Spinal cord (tissue), 10 donors: Measurements from ENCODE around the gene GLS. TPM values are rescaled to one million over a fixed set of nuclear protein-coding genes. Genes with fewer than 3 reads are reported as not detected.
A peak's percentile ranks its signal among the peaks of the same experiment; 100 is the strongest.

ENCODE experiments used
- DNase-seq, 6 donors: peaks; one replicate each; pipeline versions ENCODE4 v3.0.0 to v3.0.0-alpha.2; 2013 to 2015; ENCODE audit warnings: low spot score in 6 of 6, low read depth in 4 of 6
- H3K27ac ChIP-seq: one replicate; pipeline ENCODE4 v1.5.1; 2013; ENCODE audit warnings: low read depth, low read length, control low read depth
- H3K27me3 ChIP-seq: one replicate; pipeline ENCODE4 v1.6.1; 2013; ENCODE audit warnings: low read length; ENCODE audit not compliant: control insufficient read depth, insufficient read depth
- H3K36me3 ChIP-seq: one replicate; pipeline ENCODE4 v1.6.1; 2013; ENCODE audit warnings: low read length; ENCODE audit not compliant: control insufficient read depth, insufficient read depth
- H3K4me1 ChIP-seq: one replicate; pipeline ENCODE4 v1.6.1; 2013; ENCODE audit warnings: low read length; ENCODE audit not compliant: control insufficient read depth, insufficient read depth
- H3K4me3 ChIP-seq: one replicate; pipeline ENCODE4 v1.5.1; 2013; ENCODE audit warnings: low read depth, low read length, control low read depth
- H3K9me3 ChIP-seq: one replicate; pipeline ENCODE4 v1.6.1; 2013; ENCODE audit warnings: low read length; ENCODE audit not compliant: control insufficient read depth, insufficient read depth
- WGBS: methylation state at CpG from one replicate; pipeline ENCODE4 v1.1.5; 2013; ENCODE audit warnings: missing lambda C conversion rate; ENCODE audit not compliant: insufficient coverage; 5-methylcytosine and 5-hydroxymethylcytosine counted together
- polyA plus RNA-seq, 2 donors: library from polyadenylated mRNA; unstranded; fragments of 120-200 nt; gene quantifications; one replicate each; pipeline ENCODE4 v1.2.1, GENCODE V29; 2013; ENCODE audit not compliant: insufficient read length in 2 of 2
- total RNA-seq, 2 donors: library from RNA; depleted of rRNA in 1 of 2; stranded (reverse); fragments of 120-200 nt in 1 of 2; fragments of >200 nt in 1 of 2; gene quantifications; one replicate each; pipeline versions ENCODE4 v1.2.3 to v1.2.4, GENCODE V29; 2013 to 2014
- donor health status: healthy.

Gene GLS
- total and polyA plus RNA-seq, 4 donors: 76.4 to 178 (median 81.0) TPM

DNA sequence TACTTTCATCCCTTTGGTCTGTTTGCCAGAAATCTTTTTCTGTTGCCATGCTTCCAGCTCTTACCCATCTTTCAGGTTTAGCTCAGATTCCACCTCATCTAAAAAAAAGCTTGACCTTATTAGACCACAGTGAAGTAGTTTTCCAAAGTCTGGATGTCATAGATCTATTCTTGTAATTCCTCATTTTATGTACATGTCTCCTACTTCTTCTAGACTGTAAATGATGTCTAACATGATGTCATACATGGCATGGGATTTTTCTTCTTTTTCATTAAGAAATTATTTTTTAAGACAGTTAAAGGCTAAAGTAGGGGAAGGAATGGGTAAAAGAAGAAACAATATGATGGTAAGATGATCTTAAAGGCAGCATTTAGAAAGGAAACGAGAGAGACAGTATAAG is 11.3 kb downstream of the GLS start:
- no peaks in the 10 kb centered on the region for H3K9me3 ChIP-seq
- no peaks in the 10 kb centered on the region for H3K36me3 ChIP-seq
- no peak overlapping the region for H3K4me3 ChIP-seq
- no peak overlapping the region for H3K27ac ChIP-seq
- DNase-seq: no peak
- H3K27me3 ChIP-seq: no peaks in the 10 kb centered on the region
- no CpG with 5 or more reads among the region's 1 CpG for WGBS
- H3K4me1 ChIP-seq: no peaks in the 10 kb centered on the region

GRCh38 chr2:190893157-190893556 is 12.5 kb downstream of the GLS start:
- Histone ChIP-seq H3K36me3 (no peaks in the 10 kb centered on the region), H3K27ac (no peak overlapping the region), H3K27me3 (no peaks in the 10 kb centered on the region), H3K9me3 (no peaks in the 10 kb centered on the region), H3K4me1 (no peaks in the 10 kb centered on the region), H3K4me3 (no peak overlapping the region)
- no peak for DNase-seq

DNA sequence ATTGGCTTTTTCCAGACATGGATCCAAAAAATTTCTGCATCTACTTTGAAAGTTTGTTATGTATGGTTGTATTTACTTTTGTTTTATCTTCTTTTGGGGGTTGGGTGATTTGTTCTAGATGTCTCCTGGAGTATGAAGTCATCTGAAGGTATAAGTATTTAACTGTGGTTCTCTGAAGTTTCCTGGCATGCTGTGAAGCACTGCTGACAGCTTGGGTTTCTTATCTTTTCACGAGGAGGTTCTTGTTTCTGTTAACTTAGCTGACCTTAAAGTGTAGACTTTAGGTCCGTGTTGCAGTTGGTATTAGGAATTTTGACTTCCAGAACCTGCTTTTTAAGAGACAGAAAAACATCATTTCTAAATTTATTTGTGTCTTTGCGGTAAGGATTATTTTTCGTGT is 15.9 kb downstream of the GLS start:
- Histone ChIP-seq H3K27ac (no peak overlapping the region), H3K36me3 (no peaks in the 10 kb centered on the region), H3K9me3 (no peaks in the 10 kb centered on the region), H3K4me1 (no peaks in the 10 kb centered on the region), H3K4me3 (no peak overlapping the region), H3K27me3 (no peaks in the 10 kb centered on the region)
- WGBS: no CpG with 5 or more reads among the region's 4 CpGs
- no peak for DNase-seq

DNA sequence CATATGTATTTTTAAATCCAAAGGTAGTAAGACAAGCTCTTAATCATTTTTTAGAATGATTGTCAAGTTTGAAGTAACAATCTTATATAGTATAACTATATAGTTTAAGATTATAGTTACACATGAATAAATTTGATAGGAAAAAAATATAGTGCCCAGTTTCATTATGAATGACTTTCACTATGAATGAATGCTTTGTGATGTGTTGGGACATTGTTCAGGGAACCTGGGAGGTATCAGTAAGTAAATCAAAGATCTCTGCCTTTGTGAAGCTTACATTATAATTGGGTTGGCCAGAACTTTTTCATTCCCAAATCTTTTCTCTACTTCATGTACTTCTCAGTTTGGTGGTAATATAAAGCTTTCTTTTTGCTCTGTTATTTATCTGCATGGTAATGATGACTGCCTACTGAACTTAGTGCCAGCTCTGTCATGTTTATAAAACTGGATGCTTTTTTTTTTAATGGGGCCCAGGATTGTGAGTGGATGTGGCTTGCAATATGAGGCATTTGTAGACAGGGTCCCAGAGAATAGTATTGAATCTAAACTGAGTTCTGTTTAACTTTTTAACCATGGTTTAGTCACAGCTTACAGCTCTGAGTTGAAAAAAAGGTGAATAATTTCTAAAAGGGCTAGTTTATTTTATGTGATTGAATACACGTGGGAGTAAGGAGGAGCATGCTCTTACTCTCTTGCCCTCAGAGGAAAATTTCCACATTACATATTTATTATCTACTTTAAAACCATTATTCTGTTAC is 23.3 kb downstream of the GLS start:
- DNase-seq: no peak
- no peak overlapping the region for H3K27ac ChIP-seq
- no peaks in the 10 kb centered on the region for H3K27me3 ChIP-seq
- WGBS: no CpG with 5 or more reads among the region's 1 CpG
- H3K9me3 ChIP-seq: no peaks in the 10 kb centered on the region
- no peaks in the 10 kb centered on the region for H3K36me3 ChIP-seq
- H3K4me3 ChIP-seq: no peak overlapping the region
- no peaks in the 10 kb centered on the region for H3K4me1 ChIP-seq

DNA sequence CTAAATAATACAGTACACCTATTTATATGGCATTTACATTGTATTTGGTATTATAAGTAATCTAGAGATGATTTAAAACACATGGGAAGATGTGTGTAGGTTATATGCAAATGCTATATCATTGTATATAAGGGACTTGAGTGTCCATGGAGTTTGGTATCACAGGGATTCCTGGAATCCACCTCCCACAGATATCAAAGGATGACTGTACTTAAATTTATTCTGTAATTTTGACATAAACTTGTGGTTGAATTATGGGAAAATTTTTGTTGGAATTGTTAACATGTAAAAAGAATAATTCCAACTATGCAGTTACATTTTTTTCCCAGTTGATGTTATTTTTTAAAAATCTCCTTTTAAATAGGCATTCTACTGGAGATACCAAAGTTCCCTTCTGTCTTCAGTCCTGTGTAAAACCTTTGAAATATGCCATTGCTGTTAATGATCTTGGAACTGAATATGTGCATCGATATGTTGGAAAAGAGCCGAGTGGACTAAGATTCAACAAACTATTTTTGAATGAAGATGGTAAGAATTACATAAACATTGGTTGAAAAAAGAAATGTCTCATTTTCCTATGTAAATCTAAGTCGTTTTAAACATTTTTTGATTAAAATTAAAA is 24.1 kb downstream of the GLS start:
- H3K27ac ChIP-seq: no peak overlapping the region
- no CpG with 5 or more reads among the region's 3 CpGs for WGBS
- no peak for DNase-seq

DNA sequence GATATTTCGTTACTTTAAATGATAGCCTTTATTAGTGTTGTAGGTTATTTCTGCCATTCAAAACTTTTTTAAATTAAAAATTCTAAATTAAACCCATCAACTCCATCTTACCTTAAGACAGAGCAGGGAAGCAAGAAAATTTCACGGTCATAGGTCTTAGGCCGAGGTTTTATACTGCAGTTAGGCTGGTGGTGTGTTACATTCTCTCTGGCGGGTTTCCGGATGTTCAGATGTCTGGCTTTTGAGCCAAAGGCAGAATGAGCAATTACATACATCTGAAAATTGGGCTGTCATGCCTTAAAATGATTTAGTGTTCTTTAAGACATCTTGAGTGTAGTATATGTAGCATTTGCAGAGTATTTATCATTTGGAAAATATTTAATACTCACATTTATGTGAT is 27.9 kb downstream of the GLS start:
- DNase-seq: no peak
- Histone ChIP-seq H3K9me3 (no peaks in the 10 kb centered on the region), H3K4me3 (no peak overlapping the region), H3K4me1 (no peaks in the 10 kb centered on the region), H3K36me3 (no peaks in the 10 kb centered on the region), H3K27ac (no peak overlapping the region), H3K27me3 (no peaks in the 10 kb centered on the region)
- 100% methylated on average over 3 of the region's 5 CpGs for WGBS

More for the DNA sequence above, 24.1 kb downstream of the GLS start:
- Histone ChIP-seq H3K4me1 (no peaks in the 10 kb centered on the region), H3K27me3 (no peaks in the 10 kb centered on the region), H3K4me3 (no peak overlapping the region), H3K36me3 (no peaks in the 10 kb centered on the region), H3K9me3 (no peaks in the 10 kb centered on the region)

DNA sequence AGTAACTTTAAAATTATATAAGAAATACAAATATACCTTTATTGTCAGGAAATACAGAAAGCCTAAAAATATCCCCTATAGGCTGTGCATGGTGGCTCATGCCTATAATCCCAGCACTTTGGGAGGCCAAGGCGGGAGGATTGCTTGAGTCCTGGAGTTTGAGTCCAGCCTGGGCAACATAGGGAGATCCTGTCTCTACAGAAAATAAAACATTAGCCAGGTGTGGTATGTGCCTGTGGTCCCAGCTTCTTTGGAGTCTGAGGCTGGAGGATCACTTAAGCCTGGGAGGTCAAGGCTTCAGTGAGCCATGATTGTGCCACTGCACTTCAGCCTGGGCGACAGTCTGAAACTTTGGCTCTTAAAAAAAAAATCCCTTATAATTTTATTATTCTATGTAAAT is 29.1 kb downstream of the GLS start:
- Histone ChIP-seq H3K27me3 (no peaks in the 10 kb centered on the region), H3K9me3 (no peaks in the 10 kb centered on the region), H3K4me1 (no peaks in the 10 kb centered on the region), H3K4me3 (no peak overlapping the region), H3K36me3 (peaks cover 3% of the 10 kb centered on the region), H3K27ac (no peak overlapping the region)
- no CpG with 5 or more reads among the region's 2 CpGs for WGBS
- DNase-seq: no peak

- no peak for DNase-seq
- H3K4me1 ChIP-seq: no peaks in the 10 kb centered on the region
- H3K27me3 ChIP-seq: no peaks in the 10 kb centered on the region
- peaks cover 3% of the 10 kb centered on the region for H3K36me3 ChIP-seq
- no peak overlapping the region for H3K4me3 ChIP-seq
- no peaks in the 10 kb centered on the region for H3K9me3 ChIP-seq
- H3K27ac ChIP-seq: no peak overlapping the region
- no CpG with 5 or more reads among the region's 3 CpGs for WGBS
Observed at GRCh38 chr2:190910341-190911136, 29.9 kb downstream of the GLS start.

- peak in 1 of 6 donors; percentile 6 for DNase-seq
- Histone ChIP-seq H3K9me3 (no peaks in the 10 kb centered on the region), H3K27ac (no peak overlapping the region), H3K4me1 (no peaks in the 10 kb centered on the region), H3K4me3 (no peak overlapping the region), H3K36me3 (peaks cover 3% of the 10 kb centered on the region), H3K27me3 (no peaks in the 10 kb centered on the region)
- WGBS: no CpG with 5 or more reads among the region's 3 CpGs
Observed at GRCh38 chr2:190911813-190912212, 31.2 kb downstream of the GLS start.
